K562 (cell line): ENCODE data around the gene DARS1. TPM values are rescaled to one million over a fixed set of nuclear protein-coding genes. Genes with fewer than 3 reads are reported as not detected.

ENCODE experiments used
- ATAC-seq: fragments of 200-7000 bp; cut with Tn5 transposase; 3 replicates; pipeline ENCODE4 v1.9.1; 2020; ENCODE audit warnings: moderate library complexity
- BruUV-seq: library from RNA; stranded (reverse); fragments of 400-500 nt; replicated peaks from 2 replicates; lab custom pipeline; 2021; lab: Mats Ljungman, UMichigan
- CTCF ChIA-PET: fragments of 300-600 bp; formaldehyde crosslinking; extraction: SDS; loops from one replicate; lab custom pipeline; 2021; ENCODE audit warnings: low intra/inter-chr PET ratio; lab: Yijun Ruan, JAX
- POLR2A ChIA-PET: fragments of 300-600, 350-650 bp; sonication (Branson Sonifier 250); formaldehyde crosslinking; extraction: SDS; loops from one replicate; lab custom pipeline; 2021; ENCODE audit warnings: antibody characterized with exemption, inconsistent platforms; lab: Yijun Ruan, JAX
- DNase-seq, 4 experiments: peaks; one replicate each; pipeline versions ENCODE4 v3.0.0 to v3.0.0-alpha.2; 2011 to 2018; ENCODE audit warnings: low spot score in 3 of 4, mixed read lengths in 3 of 4; ENCODE audit errors: extremely low read depth in 1 of 4
- FAIRE-seq: peaks from 2 replicates; lab custom pipeline; 2011; peaks lifted over from hg19 to GRCh38; lab: Jason Lieb, UNC
- H2AFZ ChIP-seq: 2 replicates; pipeline ENCODE4 v1.6.0; 2011; ENCODE audit warnings: low read depth, low read length, control low read depth, inconsistent platforms
- H3K27ac ChIP-seq: fragments of 200-600 bp; 3 replicates; pipeline ENCODE4 v1.8.0; 2011; ENCODE audit warnings: low read depth, mild to moderate bottlenecking, control low read depth, inconsistent platforms, low read length, moderate library complexity, mixed read lengths; ENCODE audit errors: extremely low read depth
- H3K27me3 ChIP-seq, 2 experiments: fragments of 300-600 bp in 1 of 2; 2 replicates in 1 of 2; 3 replicates in 1 of 2; pipeline versions ENCODE4 v1.6.0 to v1.8.0; 2011; ENCODE audit warnings: inconsistent platforms in 2 of 2, low read length in 2 of 2, mild to moderate bottlenecking in 1 of 2, mixed read lengths in 1 of 2, moderate library complexity in 1 of 2; ENCODE audit not compliant: control insufficient read depth in 2 of 2, insufficient read depth in 2 of 2
- H3K36me3 ChIP-seq: fragments of 300-600 bp; 3 replicates; pipeline ENCODE4 v1.8.0; 2011; ENCODE audit warnings: mild to moderate bottlenecking, low read length, inconsistent platforms; ENCODE audit not compliant: control insufficient read depth, insufficient read depth
- H3K4me1 ChIP-seq, 2 experiments: fragments of 200-600 bp in 1 of 2; replicated peaks in 1 of 2; 2 replicates in 1 of 2; 3 replicates in 1 of 2; pipeline versions ENCODE4 v1.5.1 to v1.8.0; 2011; ENCODE audit warnings: inconsistent platforms in 2 of 2, low read length in 2 of 2, mild to moderate bottlenecking in 1 of 2, mixed read lengths in 1 of 2, moderate library complexity in 1 of 2; ENCODE audit not compliant: control insufficient read depth in 2 of 2, insufficient read depth in 2 of 2
- H3K4me2 ChIP-seq: 2 replicates; pipeline ENCODE4 v1.6.1; 2011; ENCODE audit warnings: low read length, control low read depth, inconsistent platforms, mixed read lengths; ENCODE audit not compliant: insufficient read depth
- H3K4me3 ChIP-seq: fragments of 200-600 bp; sonication (generic), shearing (Covaris generic); 2 replicates; pipeline ENCODE4 v1.5.1; 2016; ENCODE audit warnings: control low read depth, inconsistent platforms
- H3K79me2 ChIP-seq: fragments of 200-600 bp; 3 replicates; pipeline ENCODE4 v1.8.0; 2011; ENCODE audit warnings: low read length, inconsistent platforms; ENCODE audit not compliant: control insufficient read depth, insufficient read depth
- H3K9ac ChIP-seq, 2 experiments: 2 replicates each; pipeline versions ENCODE4 v1.6.0 to v1.6.1; 2011; ENCODE audit warnings: low read depth in 2 of 2, low read length in 2 of 2, control low read depth in 1 of 2, inconsistent platforms in 1 of 2, mild to moderate bottlenecking in 1 of 2, mixed read lengths in 1 of 2; ENCODE audit not compliant: insufficient read depth in 1 of 2
- H3K9me1 ChIP-seq: one replicate; pipeline ENCODE4 v1.6.0; 2011; ENCODE audit warnings: inconsistent platforms, mild to moderate bottlenecking, low read length, moderate library complexity; ENCODE audit not compliant: control insufficient read depth, insufficient read depth
- H3K9me3 ChIP-seq: replicated peaks from 2 replicates; pipeline ENCODE4 v1.5.1; 2011; ENCODE audit warnings: low read depth, low read length, inconsistent platforms; ENCODE audit not compliant: control insufficient read depth, insufficient read depth
- H4K20me1 ChIP-seq: replicated peaks from 2 replicates; pipeline ENCODE4 v1.6.1; 2011; ENCODE audit warnings: low read length, inconsistent platforms, mixed read lengths; ENCODE audit not compliant: control insufficient read depth, insufficient read depth
- CEBPB ChIP-seq: fragments of 450-650 bp; IDR thresholded peaks from 2 replicates; pipeline ENCODE4 v1.6.1; 2016; ENCODE audit warnings: missing genetic modification characterization, missing compliant biosample characterization
- ZBTB17 ChIP-seq: fragments of 450-650 bp; formaldehyde crosslinking; IDR thresholded peaks from 2 replicates; pipeline ENCODE4 v1.4.0; 2020; ENCODE audit warnings: mild to moderate bottlenecking
- ZNF717 ChIP-seq: fragments of 250-450 bp; sonication (Bioruptor Pico); IDR thresholded peaks from 2 replicates; pipeline ENCODE4 v1.5.0; 2021
- ZNF780A ChIP-seq: fragments of 250-450 bp; sonication (Bioruptor Pico); IDR thresholded peaks from 2 replicates; pipeline ENCODE4 v1.5.0; 2021; ENCODE audit warnings: mild to moderate bottlenecking
- WGBS: fragments of 100-300 bp; shearing (Covaris generic); methylation state at CpG from one replicate; pipeline ENCODE4 v1.1.6; 2016; ENCODE audit warnings: low coverage, mixed read lengths; ENCODE audit not compliant: insufficient coverage; ENCODE audit errors: missing lambda C conversion rate; 5-methylcytosine and 5-hydroxymethylcytosine counted together
- in situ Hi-C: fragments of 300-500 bp; cut with MboI; formaldehyde crosslinking; loops from 4 replicates; pipeline ENCODE4 v1.15.0; 2018; ENCODE audit warnings: inconsistent platforms, mixed read lengths
- intact Hi-C: fragments of 100-400 bp; cut with micrococcal nuclease; formaldehyde crosslinking; loops from 2 replicates; pipeline ENCODE4 v1.14.2; 2022
- polyA plus RNA-seq, 8 experiments: library from polyadenylated mRNA; depleted of rRNA in 4 of 8; stranded (reverse) in 5 of 8; unstranded in 3 of 8; fragments of >200 nt; fragmentation: Nextera tagmentation in 2 of 8; fragmentation: Illumina TruSeq in 1 of 8; extraction: Ambion mirVana in 2 of 8; extraction: Trizol in 1 of 8; gene quantifications; 2 replicates each; pipeline versions ENCODE4 v1.2.1 to v1.2.3, GENCODE V29; 2011 to 2014; ENCODE audit warnings: inconsistent platforms in 1 of 8, missing spikeins in 1 of 8
- total RNA-seq, 7 experiments: library from RNA; depleted of rRNA in 6 of 7; stranded (reverse); fragments of >200 nt in 6 of 7; fragmentation: Illumina TruSeq in 2 of 7; extraction: Trizol in 2 of 7; gene quantifications; 2 replicates each; pipeline versions ENCODE4 v1.2.1 to v1.2.3, GENCODE V29; 2011 to 2021; ENCODE audit warnings: low replicate concordance in 1 of 7
- TF ChIP-seq, protein P1 (sequence below), 2 experiments: fragments of 450-650 bp; IDR thresholded peaks; 2 replicates each; pipeline ENCODE4 v1.6.1; 2016

The DARS1 gene
- total and polyA plus RNA-seq, 9 of the 15 experiments (the other 6 are each of a cell fraction or from before 2014, with no cell fraction given): 91.5 to 239 (median 98.0) TPM

DNA sequence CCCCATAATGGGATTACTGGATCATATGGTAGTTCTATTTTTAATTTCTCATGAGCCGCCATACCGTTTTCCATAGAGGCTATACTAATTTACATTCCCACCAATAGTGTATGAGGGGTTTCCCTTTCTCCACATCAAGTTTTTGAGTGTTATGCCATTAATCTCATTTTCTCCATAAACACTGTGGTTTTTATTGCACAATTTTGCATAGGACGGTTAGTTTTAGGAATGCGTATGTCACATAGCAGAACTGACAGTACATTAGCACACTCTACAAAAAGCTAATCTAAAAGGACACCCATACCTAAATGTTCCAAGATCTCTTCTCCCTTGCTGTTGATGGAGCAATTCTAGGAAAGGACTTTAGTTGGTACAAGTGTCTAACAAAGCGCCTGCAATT is 32.5 kb downstream of the DARS1 start:
- WGBS: 91% methylated on average over 5 of the region's 5 CpGs
- no peak overlapping the region for H3K4me3 ChIP-seq
- POLR2A ChIA-PET: no interaction called here
- intact Hi-C loops (no loop called here), in situ Hi-C loops (no loop called here)
- no peaks in the 10 kb centered on the region for H3K9me1 ChIP-seq
- H3K9me3 ChIP-seq: no peaks in the 10 kb centered on the region
- peaks cover 4% of the 10 kb centered on the region in 2 experiments; a peak in 3 of 5 replicates for H3K4me1 ChIP-seq
- no peak for ATAC-seq
- no TSS peak for BruUV-seq
- H3K27me3 ChIP-seq: no peaks in the 10 kb centered on the region
- H3K27ac ChIP-seq: no peak overlapping the region
- 0 out of 2 replicates have a peak, but pooled peaks cover 5% of the 10 kb centered on the region for H4K20me1 ChIP-seq
- 0 out of 2 replicates have a peak, but pooled peaks have one; percentile 45 for TF ChIP-seq CEBPB (tag)
- TF ChIP-seq, protein P1, sequence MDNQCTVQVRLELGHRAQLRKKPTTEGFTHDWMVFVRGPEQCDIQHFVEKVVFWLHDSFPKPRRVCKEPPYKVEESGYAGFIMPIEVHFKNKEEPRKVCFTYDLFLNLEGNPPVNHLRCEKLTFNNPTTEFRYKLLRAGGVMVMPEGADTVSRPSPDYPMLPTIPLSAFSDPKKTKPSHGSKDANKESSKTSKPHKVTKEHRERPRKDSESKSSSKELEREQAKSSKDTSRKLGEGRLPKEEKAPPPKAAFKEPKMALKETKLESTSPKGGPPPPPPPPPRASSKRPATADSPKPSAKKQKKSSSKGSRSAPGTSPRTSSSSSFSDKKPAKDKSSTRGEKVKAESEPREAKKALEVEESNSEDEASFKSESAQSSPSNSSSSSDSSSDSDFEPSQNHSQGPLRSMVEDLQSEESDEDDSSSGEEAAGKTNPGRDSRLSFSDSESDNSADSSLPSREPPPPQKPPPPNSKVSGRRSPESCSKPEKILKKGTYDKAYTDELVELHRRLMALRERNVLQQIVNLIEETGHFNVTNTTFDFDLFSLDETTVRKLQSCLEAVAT (IDR thresholded peaks at IDR 0.05): no peak
- TF ChIP-seq ZNF780A: no peak
- no peak for TF ChIP-seq ZBTB17 (CRISPR knock-in tag)
- no peak for TF ChIP-seq ZNF717 (CRISPR knock-in tag)
- TF ChIP-seq, all 486 proteins: peak for 1
- H3K79me2 ChIP-seq: peaks cover 75% of the 10 kb centered on the region
- no peak overlapping the region for H3K9ac ChIP-seq
- peaks cover 50% of the 10 kb centered on the region for H3K36me3 ChIP-seq
- no peak overlapping the region for H2AFZ ChIP-seq
- no peak for FAIRE-seq
- no peak for DNase-seq
- no peak overlapping the region for H3K4me2 ChIP-seq
- CTCF ChIA-PET: no interaction called here
